Ishikawa (cell line): ENCODE results near the gene RNF112.

Experiments used
- CEBPB ChIP-seq: IDR thresholded peaks from 2 replicates; pipeline ENCODE4 v1.6.1; 2012
- CREB1 ChIP-seq: IDR thresholded peaks from 2 replicates; pipeline ENCODE4 v1.6.1; 2012; ENCODE audit warnings: low read depth
- EGR1 ChIP-seq: IDR thresholded peaks from 2 replicates; pipeline ENCODE4 v1.6.1; 2012
- EP300 ChIP-seq: IDR thresholded peaks from 2 replicates; pipeline ENCODE4 v1.6.1; 2012; ENCODE audit warnings: borderline replicate concordance
- FOXM1 ChIP-seq: IDR thresholded peaks from 2 replicates; pipeline ENCODE4 v1.6.1; 2012; ENCODE audit warnings: low read depth, borderline replicate concordance
- MAX ChIP-seq: IDR thresholded peaks from 2 replicates; pipeline ENCODE4 v1.6.1; 2012
- NFIC ChIP-seq: IDR thresholded peaks from 2 replicates; pipeline ENCODE4 v1.6.1; 2012
- RAD21 ChIP-seq: IDR thresholded peaks from 2 replicates; pipeline ENCODE4 v1.6.1; 2012; ENCODE audit warnings: low read depth
- REST ChIP-seq: IDR thresholded peaks from 2 replicates; pipeline ENCODE4 v1.6.1; 2012; ENCODE audit warnings: low read depth, mild to moderate bottlenecking
- TAF1 ChIP-seq: IDR thresholded peaks from 2 replicates; pipeline ENCODE4 v1.6.1; 2012; ENCODE audit warnings: low read depth, mild to moderate bottlenecking
- TCF12 ChIP-seq: IDR thresholded peaks from 2 replicates; pipeline ENCODE4 v1.6.1; 2012; ENCODE audit warnings: low read depth
- TEAD4 ChIP-seq: IDR thresholded peaks from 2 replicates; pipeline ENCODE4 v1.6.1; 2012
- USF1 ChIP-seq: IDR thresholded peaks from 2 replicates; pipeline ENCODE4 v1.6.1; 2012
- YY1 ChIP-seq: IDR thresholded peaks from 2 replicates; pipeline ENCODE4 v1.6.1; 2012; ENCODE audit warnings: low read depth
- ZBTB7A ChIP-seq: IDR thresholded peaks from 2 replicates; pipeline ENCODE4 v1.6.1; 2012; ENCODE audit warnings: low read depth

RNF112 gene

GRCh38 chr17:19433727-19434340 lies 22.8 kb downstream of the RNF112 start:
- TF ChIP-seq NFIC, result no peak
- no peak for TF ChIP-seq FOXM1
- TF ChIP-seq MAX, result no peak
- TF ChIP-seq EP300, result no peak
- no peak for TF ChIP-seq TCF12
- no peak for TF ChIP-seq TEAD4
- no peak for TF ChIP-seq REST
- TF ChIP-seq CEBPB, result no peak
- no peak for TF ChIP-seq USF1
- no peak for TF ChIP-seq YY1
- TF ChIP-seq RAD21, result no peak
- no peak for TF ChIP-seq EGR1
- TF ChIP-seq CREB1, result no peak

GRCh38 chr17:19440421-19440820 lies 29.4 kb downstream of the RNF112 start:
- TF ChIP-seq RAD21 (no peak), REST (no peak), YY1 (no peak), CREB1 (no peak), TCF12 (no peak), ZBTB7A (no peak), TAF1 (no peak), CEBPB (no peak), EGR1 (no peak), EP300 (no peak), USF1 (no peak), MAX (no peak), TEAD4 (no peak), FOXM1 (no peak), NFIC (no peak)

GRCh38 chr17:19442731-19443130 lies 31.7 kb downstream of the RNF112 start:
- TF ChIP-seq CEBPB, result no peak
- TF ChIP-seq ZBTB7A, result no peak
- TF ChIP-seq YY1, result no peak
- no peak for TF ChIP-seq EP300
- TF ChIP-seq MAX, result no peak
- no peak for TF ChIP-seq TCF12
- TF ChIP-seq EGR1, result no peak
- no peak for TF ChIP-seq TAF1
- TF ChIP-seq FOXM1, result no peak
- TF ChIP-seq REST, result no peak
- TF ChIP-seq TEAD4, result no peak
- no peak for TF ChIP-seq USF1
- TF ChIP-seq RAD21, result no peak

- TF ChIP-seq RAD21, result no peak
- TF ChIP-seq USF1, result no peak
- no peak for TF ChIP-seq MAX
- TF ChIP-seq CEBPB, result no peak
- no peak for TF ChIP-seq EGR1
- TF ChIP-seq YY1, result no peak
Measured at GRCh38 chr17:19443148-19443547, 32.1 kb downstream of the RNF112 start.
